AG04449 (cell line): Measurements from ENCODE around the gene TJAP1.

Experiments
- CTCF ChIA-PET: fragments of 350-600 bp; formaldehyde crosslinking; extraction: SDS; loops from one replicate; lab custom pipeline; 2021; ENCODE audit warnings: antibody characterized with exemption; lab: Yijun Ruan, JAX
- POLR2A ChIA-PET: fragments of 400-600, 350-600 bp; formaldehyde crosslinking; extraction: SDS; loops from one replicate; lab custom pipeline; 2020; ENCODE audit warnings: antibody characterized with exemption, inconsistent platforms; lab: Yijun Ruan, JAX
- DNase-seq: peaks from one replicate; pipeline ENCODE4 v3.0.0-alpha.2; 2010; ENCODE audit warnings: low read depth, low spot score
- H3K4me3 ChIP-seq: 2 replicates; pipeline ENCODE4 v1.5.1; 2011; ENCODE audit warnings: low read depth, mild to moderate bottlenecking, control low read depth, low read length
- CTCF ChIP-seq: IDR thresholded peaks from one replicate; pipeline ENCODE4 v1.5.1; 2011; ENCODE audit warnings: mild to moderate bottlenecking, moderate library complexity, low read length, control low read depth, inconsistent platforms; ENCODE audit not compliant: insufficient read depth; ENCODE audit errors: missing control alignments

The TJAP1 gene

GRCh38 chr6:43516697-43517504, 39.5 kb downstream of the TJAP1 start, which contains the start of the genes POLR1C and YIPF3:
TSS of gene POLR1C (plus strand) at chr6:43517089. CDS start at chr6:43517110, 21 bp downstream.
TSS of gene YIPF3 (minus strand) at chr6:43516926. CDS start at chr6:43516807, 119 bp downstream.
- DNase-seq: peak; percentile 81
- POLR2A ChIA-PET: interaction anchor here (0.6 to 1.4 kb wide), 7 partner anchors 9 to 253 kb away, joined by 3 to 4 read pairs (median 3); partner anchors contain the start of genes GTPBP2, VEGFA and ZNF318
- peak within 1 kb of the TSS; percentile 100 for H3K4me3 ChIP-seq
- CTCF ChIA-PET: interaction anchor here (0.9 to 3.7 kb wide), 6 partner anchors 10 to 255 kb away, joined by 3 to 47 read pairs (median 6); no protein-coding TSS in a partner anchor
- no peak for TF ChIP-seq CTCF

GRCh38 chr6:43517505-43518357, 40.4 kb downstream of the TJAP1 start:
- no peak for TF ChIP-seq CTCF
- H3K4me3 ChIP-seq: peak overlapping the region; percentile 100
- CTCF ChIA-PET: interaction anchor here (0.8 to 3.7 kb wide), 5 partner anchors 10 to 64 kb away, joined by 3 to 47 read pairs (median 8); no protein-coding TSS in a partner anchor
- no peak for DNase-seq
- POLR2A ChIA-PET: interaction anchor here (1.4 kb wide), 1 partner anchor 14 kb away, joined by 3 read pairs; no protein-coding TSS in a partner anchor

- no peak for TF ChIP-seq CTCF
- no peak for DNase-seq
- CTCF ChIA-PET: interaction anchor here (1.3 to 2.5 kb wide), 2 partner anchors 13 to 88 kb away, joined by 5 to 9 read pairs; no protein-coding TSS in a partner anchor
- no peak overlapping the region for H3K4me3 ChIP-seq
- POLR2A ChIA-PET: no interaction called here
These were observed 42.7 kb downstream of the TJAP1 start for GRCh38 chr6:43520097-43520496.

GRCh38 chr6:43521836-43522235, 44.5 kb downstream of the TJAP1 start:
- POLR2A ChIA-PET: no interaction called here
- no peak for DNase-seq
- CTCF ChIA-PET: interaction anchor here (2.5 kb wide), 1 partner anchor 87 kb away, joined by 9 read pairs; no protein-coding TSS in a partner anchor
- no peak overlapping the region for H3K4me3 ChIP-seq
- TF ChIP-seq CTCF: no peak

- DNase-seq: no peak
- no peak overlapping the region for H3K4me3 ChIP-seq
- POLR2A ChIA-PET: interaction anchor here (0.6 kb wide), 1 partner anchor 110 kb away, joined by 3 read pairs; no protein-coding TSS in a partner anchor
- CTCF ChIA-PET: interaction anchor here (2.5 kb wide), 1 partner anchor 86 kb away, joined by 9 read pairs; no protein-coding TSS in a partner anchor
- TF ChIP-seq CTCF: no peak
These were observed 45.3 kb downstream of the TJAP1 start for GRCh38 chr6:43522547-43523261.
